Fibroblast of the conjunctiva (primary cell): ENCODE data around the gene BMPR1B.
A peak's percentile ranks its signal among the peaks of the same experiment; 100 is the strongest.

Experiments
- DNase-seq: peaks from one replicate; pipeline ENCODE4 v3.0.0-alpha.2; 2010; ENCODE audit warnings: low read depth

The BMPR1B gene

GRCh38 chr4:94960708-94961107 lies 203.0 kb downstream of the BMPR1B start:
- DNase-seq, result no peak

- DNase-seq, result no peak
Measured at GRCh38 chr4:94961420-94961819, 203.7 kb downstream of the BMPR1B start.

- DNase-seq, result no peak
Measured at GRCh38 chr4:94962484-94962883, 204.7 kb downstream of the BMPR1B start.

- no peak for DNase-seq
Measured at GRCh38 chr4:94965852-94966251, 208.1 kb downstream of the BMPR1B start.

- no peak for DNase-seq
Measured at GRCh38 chr4:94968493-94968892, 210.7 kb downstream of the BMPR1B start.

GRCh38 chr4:94970650-94971049 lies 212.9 kb downstream of the BMPR1B start:
- DNase-seq, result no peak

- DNase-seq, result peak; percentile 45
Measured at GRCh38 chr4:94974773-94975172, 217.0 kb downstream of the BMPR1B start.

- peak; percentile 80 for DNase-seq
Measured at GRCh38 chr4:94976371-94977011, 218.7 kb downstream of the BMPR1B start.

GRCh38 chr4:94978904-94979303 lies 221.1 kb downstream of the BMPR1B start:
- DNase-seq, result no peak

GRCh38 chr4:94979621-94980020 lies 221.9 kb downstream of the BMPR1B start:
- DNase-seq, result no peak

- DNase-seq, result no peak
Measured at GRCh38 chr4:94995684-94996394, 238.1 kb downstream of the BMPR1B start.

- no peak for DNase-seq
Measured at GRCh38 chr4:95000076-95000648, 242.4 kb downstream of the BMPR1B start.

- DNase-seq, result no peak
Measured at GRCh38 chr4:95004912-95005311, 247.2 kb downstream of the BMPR1B start.

- no peak for DNase-seq
Measured at GRCh38 chr4:95007998-95008397, 250.2 kb downstream of the BMPR1B start.

- no peak for DNase-seq
Measured at GRCh38 chr4:95013236-95013635, 255.5 kb downstream of the BMPR1B start.

GRCh38 chr4:95014068-95014467 lies 256.3 kb downstream of the BMPR1B start:
- DNase-seq, result no peak

GRCh38 chr4:95017305-95018064 lies 259.7 kb downstream of the BMPR1B start:
- DNase-seq, result no peak

GRCh38 chr4:95018785-95019184 lies 261.0 kb downstream of the BMPR1B start:
- no peak for DNase-seq

GRCh38 chr4:95020521-95020920 lies 262.8 kb downstream of the BMPR1B start:
- no peak for DNase-seq

- DNase-seq, result no peak
Measured at GRCh38 chr4:95021099-95021498, 263.3 kb downstream of the BMPR1B start.

GRCh38 chr4:95023110-95023509 lies 265.4 kb downstream of the BMPR1B start:
- peak; percentile 5 for DNase-seq

- DNase-seq, result no peak
Measured at GRCh38 chr4:95027905-95028618, 270.3 kb downstream of the BMPR1B start.
